Muscle of leg (tissue), 11 donors: ENCODE measurements around the gene A3GALT2. TPM values are rescaled to one million over a fixed set of nuclear protein-coding genes. Genes with fewer than 3 reads are reported as not detected.

ENCODE experiments used
- DNase-seq: peaks from one replicate; pipeline ENCODE4 v3.0.0; 2013
- H3K27ac ChIP-seq: one replicate; pipeline ENCODE4 v1.5.1; 2013; ENCODE audit warnings: mild to moderate bottlenecking, low read length, control low read depth
- H3K27me3 ChIP-seq: one replicate; pipeline ENCODE4 v1.6.1; 2013; ENCODE audit warnings: low read length; ENCODE audit not compliant: control insufficient read depth, insufficient read depth
- H3K36me3 ChIP-seq: one replicate; pipeline ENCODE4 v1.6.1; 2013; ENCODE audit warnings: low read length; ENCODE audit not compliant: control insufficient read depth, insufficient read depth
- H3K4me1 ChIP-seq: one replicate; pipeline ENCODE4 v1.6.1; 2013; ENCODE audit warnings: low read length; ENCODE audit not compliant: control insufficient read depth, insufficient read depth
- H3K4me3 ChIP-seq: one replicate; pipeline ENCODE4 v1.5.1; 2013; ENCODE audit warnings: low read length, control low read depth
- H3K9me3 ChIP-seq: replicated peaks from 2 replicates; pipeline ENCODE4 v1.6.1; 2013; ENCODE audit warnings: low read depth, low read length; ENCODE audit not compliant: control insufficient read depth
- WGBS: methylation state at CpG from one replicate; pipeline ENCODE4 v1.1.5; 2013; ENCODE audit warnings: missing lambda C conversion rate; ENCODE audit not compliant: insufficient coverage; 5-methylcytosine and 5-hydroxymethylcytosine counted together
- polyA plus RNA-seq, 8 donors: library from polyadenylated mRNA; unstranded; fragments of 120-200 nt; gene quantifications; one replicate each; pipeline versions ENCODE4 v1.2.1 to v1.2.3, GENCODE V29; 2013; ENCODE audit warnings: inconsistent platforms in 1 of 8, low replicate concordance in 1 of 8; ENCODE audit not compliant: insufficient read length in 8 of 8, insufficient read depth in 1 of 8
- total RNA-seq: library from RNA; stranded (reverse); fragments of 120-200 nt; gene quantifications from one replicate; pipeline ENCODE4 v1.2.4, GENCODE V29; 2013

The A3GALT2 gene
- total and polyA plus RNA-seq, 9 donors = 0.13 to 0.21 TPM; not detected in 7

GRCh38 chr1:33351281-33351660 is 30.4 kb upstream of the A3GALT2 start:
- no peaks in the 10 kb centered on the region for H3K9me3 ChIP-seq
- no peaks in the 10 kb centered on the region for H3K27me3 ChIP-seq
- WGBS = 89% methylated on average over 3 of the region's 6 CpGs
- no peak for DNase-seq
- H3K36me3 ChIP-seq = peaks cover 22% of the 10 kb centered on the region
- H3K4me1 ChIP-seq = peaks cover 28% of the 10 kb centered on the region
- H3K27ac ChIP-seq = no peak overlapping the region
- no peak overlapping the region for H3K4me3 ChIP-seq

- H3K4me1 ChIP-seq = peaks cover 31% of the 10 kb centered on the region
- peaks cover 22% of the 10 kb centered on the region for H3K36me3 ChIP-seq
- WGBS = 0% methylated on average over 2 of the region's 6 CpGs
- no peaks in the 10 kb centered on the region for H3K9me3 ChIP-seq
- peak overlapping the region; percentile 73 for H3K4me3 ChIP-seq
- DNase-seq = no peak
- no peaks in the 10 kb centered on the region for H3K27me3 ChIP-seq
- peak overlapping the region; percentile 89 for H3K27ac ChIP-seq
These were observed 29.8 kb upstream of the A3GALT2 start for GRCh38 chr1:33350611-33351280.

GRCh38 chr1:33349778-33350610 is 29.1 kb upstream of the A3GALT2 start:
- WGBS = under 1% methylated on average over 93 of the region's 104 CpGs
- H3K4me1 ChIP-seq = peaks cover 32% of the 10 kb centered on the region

GRCh38 chr1:33349081-33349759 is 28.3 kb upstream of the A3GALT2 start:
- peak overlapping the region; percentile 85 for H3K27ac ChIP-seq
- under 1% methylated on average over 76 of the region's 78 CpGs for WGBS

More at GRCh38 chr1:33349778-33350610, 29.1 kb upstream of the A3GALT2 start:
- DNase-seq = peak; percentile 93
- no peaks in the 10 kb centered on the region for H3K9me3 ChIP-seq
- H3K4me3 ChIP-seq = peak overlapping the region; percentile 73
- H3K27me3 ChIP-seq = no peaks in the 10 kb centered on the region
- peak overlapping the region; percentile 89 for H3K27ac ChIP-seq
- H3K36me3 ChIP-seq = peaks cover 17% of the 10 kb centered on the region

GRCh38 chr1:33348676-33349080 is 27.8 kb upstream of the A3GALT2 start:
- Histone ChIP-seq H3K9me3 (no peaks in the 10 kb centered on the region), H3K36me3 (peaks cover 10% of the 10 kb centered on the region), H3K27ac (peak overlapping the region; percentile 85), H3K27me3 (no peaks in the 10 kb centered on the region), H3K4me1 (peaks cover 38% of the 10 kb centered on the region), H3K4me3 (peak overlapping the region; percentile 65)
- no peak for DNase-seq
- WGBS = 4% methylated on average over 8 of the region's 11 CpGs

More at GRCh38 chr1:33349081-33349759, 28.3 kb upstream of the A3GALT2 start:
- H3K36me3 ChIP-seq = peaks cover 14% of the 10 kb centered on the region
- H3K4me1 ChIP-seq = peaks cover 38% of the 10 kb centered on the region
- no peaks in the 10 kb centered on the region for H3K9me3 ChIP-seq
- peak; percentile 59 for DNase-seq
- peak overlapping the region; percentile 65 for H3K4me3 ChIP-seq
- H3K27me3 ChIP-seq = no peaks in the 10 kb centered on the region

- peaks cover 13% of the 10 kb centered on the region for H3K36me3 ChIP-seq
- 20% methylated on average over 1 of the region's 2 CpGs for WGBS
- no peaks in the 10 kb centered on the region for H3K9me3 ChIP-seq
- H3K27me3 ChIP-seq = no peaks in the 10 kb centered on the region
- DNase-seq = no peak
- H3K4me3 ChIP-seq = peak overlapping the region; percentile 65
- H3K4me1 ChIP-seq = peaks cover 42% of the 10 kb centered on the region
- peak overlapping the region; percentile 85 for H3K27ac ChIP-seq
These were observed 27.3 kb upstream of the A3GALT2 start for GRCh38 chr1:33348194-33348593.

GRCh38 chr1:33347650-33347992 is 26.7 kb upstream of the A3GALT2 start:
- peak overlapping the region; percentile 65 for H3K4me3 ChIP-seq
- peaks cover 15% of the 10 kb centered on the region for H3K36me3 ChIP-seq
- H3K9me3 ChIP-seq = no peaks in the 10 kb centered on the region
- H3K4me1 ChIP-seq = peaks cover 48% of the 10 kb centered on the region
- H3K27me3 ChIP-seq = no peaks in the 10 kb centered on the region
- peak overlapping the region; percentile 85 for H3K27ac ChIP-seq
- WGBS = 0% methylated on average over 1 of the region's 5 CpGs
- DNase-seq = peak; percentile 78

GRCh38 chr1:33346927-33347649 is 26.2 kb upstream of the A3GALT2 start:
- H3K27me3 ChIP-seq = no peaks in the 10 kb centered on the region
- peak; percentile 73 for DNase-seq
- no peaks in the 10 kb centered on the region for H3K9me3 ChIP-seq
- H3K4me1 ChIP-seq = peaks cover 53% of the 10 kb centered on the region
- H3K36me3 ChIP-seq = peaks cover 13% of the 10 kb centered on the region
- peak overlapping the region; percentile 85 for H3K27ac ChIP-seq
- WGBS = 50% methylated on average over 1 of the region's 2 CpGs
- peak overlapping the region; percentile 65 for H3K4me3 ChIP-seq

GRCh38 chr1:33346533-33346926 is 25.6 kb upstream of the A3GALT2 start:
- DNase-seq = peak; percentile 46
- Histone ChIP-seq H3K4me1 (peaks cover 59% of the 10 kb centered on the region), H3K9me3 (no peaks in the 10 kb centered on the region), H3K27me3 (no peaks in the 10 kb centered on the region), H3K36me3 (peaks cover 18% of the 10 kb centered on the region), H3K27ac (peak overlapping the region; percentile 85), H3K4me3 (no peak overlapping the region)
- no CpG with 5 or more reads among the region's 3 CpGs for WGBS
